Tibial nerve (tissue), 4 donors: ENCODE data around the gene RNF4.

Experiments
- EP300 ChIP-seq, 2 donors: sonication (generic); formaldehyde crosslinking; IDR thresholded peaks; one replicate each; pipeline ENCODE4 v1.6.1; 2017; ENCODE audit warnings: antibody characterized with exemption in 2 of 2, mild to moderate bottlenecking in 1 of 2
- POLR2A ChIP-seq, 2 donors: fragments of 450-650 bp; IDR thresholded peaks; one replicate each; pipeline ENCODE4 v1.6.1; 2017; ENCODE audit warnings: antibody characterized with exemption in 2 of 2, mild to moderate bottlenecking in 2 of 2, moderate library complexity in 2 of 2
- TF ChIP-seq, protein P1 (sequence below), 5 experiments: fragments of 200-600 bp in 3 of 5; fragments of 450-650 bp in 2 of 5; sonication (generic) in 3 of 5; IDR thresholded peaks; one replicate each; pipeline ENCODE4 v1.5.1; 2016 to 2019; ENCODE audit warnings: antibody characterized with exemption in 5 of 5, mild to moderate bottlenecking in 3 of 5, moderate library complexity in 2 of 5

DNA sequence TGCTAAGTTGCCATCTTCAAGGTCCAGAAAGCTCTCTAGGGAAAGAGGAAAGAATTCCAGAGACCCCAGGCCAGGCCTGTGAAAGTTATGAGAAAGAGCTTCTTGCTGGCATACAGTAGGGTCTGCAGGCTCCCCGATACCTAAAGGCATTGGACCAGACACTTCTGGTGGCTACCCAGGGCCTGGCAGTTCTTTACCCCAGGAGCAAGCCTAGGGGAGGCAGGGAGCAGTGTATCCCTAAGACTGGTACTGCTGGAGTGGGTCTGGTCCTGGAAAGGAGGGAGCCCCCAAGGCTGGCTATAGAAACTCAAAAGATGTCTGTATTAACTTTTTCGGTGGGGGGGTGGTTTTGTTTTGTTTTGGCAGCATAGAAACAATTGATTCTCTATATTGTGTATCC lies 47.7 kb downstream of the RNF4 start:
- TF ChIP-seq, protein P1, sequence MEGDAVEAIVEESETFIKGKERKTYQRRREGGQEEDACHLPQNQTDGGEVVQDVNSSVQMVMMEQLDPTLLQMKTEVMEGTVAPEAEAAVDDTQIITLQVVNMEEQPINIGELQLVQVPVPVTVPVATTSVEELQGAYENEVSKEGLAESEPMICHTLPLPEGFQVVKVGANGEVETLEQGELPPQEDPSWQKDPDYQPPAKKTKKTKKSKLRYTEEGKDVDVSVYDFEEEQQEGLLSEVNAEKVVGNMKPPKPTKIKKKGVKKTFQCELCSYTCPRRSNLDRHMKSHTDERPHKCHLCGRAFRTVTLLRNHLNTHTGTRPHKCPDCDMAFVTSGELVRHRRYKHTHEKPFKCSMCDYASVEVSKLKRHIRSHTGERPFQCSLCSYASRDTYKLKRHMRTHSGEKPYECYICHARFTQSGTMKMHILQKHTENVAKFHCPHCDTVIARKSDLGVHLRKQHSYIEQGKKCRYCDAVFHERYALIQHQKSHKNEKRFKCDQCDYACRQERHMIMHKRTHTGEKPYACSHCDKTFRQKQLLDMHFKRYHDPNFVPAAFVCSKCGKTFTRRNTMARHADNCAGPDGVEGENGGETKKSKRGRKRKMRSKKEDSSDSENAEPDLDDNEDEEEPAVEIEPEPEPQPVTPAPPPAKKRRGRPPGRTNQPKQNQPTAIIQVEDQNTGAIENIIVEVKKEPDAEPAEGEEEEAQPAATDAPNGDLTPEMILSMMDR (IDR thresholded peaks at IDR 0.05): no peak
- TF ChIP-seq POLR2A (IDR thresholded peaks at IDR 0.05): no peak
- TF ChIP-seq EP300 (IDR thresholded peaks at IDR 0.05): no peak
